H1 (cell line): ENCODE measurements around the gene GFM1. TPM values are rescaled to one million over a fixed set of nuclear protein-coding genes. Genes with fewer than 3 reads are reported as not detected.

ENCODE experiments used
- CTCF ChIA-PET: fragments of 300-600 bp; sonication (Branson Sonifier 250); formaldehyde crosslinking; loops from one replicate; lab custom pipeline; 2021; ENCODE audit not compliant: partially characterized antibody; lab: Charles Lee
- POLR2A ChIA-PET: fragments of 300-600 bp; sonication (Branson Sonifier 250); formaldehyde crosslinking; loops from one replicate; lab custom pipeline; 2021; ENCODE audit warnings: inconsistent platforms; ENCODE audit not compliant: partially characterized antibody; lab: Charles Lee
- DNase-seq, 2 experiments: peaks; one replicate each; pipeline versions ENCODE4 v3.0.0 to v3.0.0-alpha.2; 2010 to 2022; ENCODE audit warnings: low spot score in 2 of 2, low read depth in 1 of 2, mixed read lengths in 1 of 2
- FAIRE-seq: peaks from 2 replicates; lab custom pipeline; 2011; peaks lifted over from hg19 to GRCh38; lab: Jason Lieb, UNC
- H2AFZ ChIP-seq: 2 replicates; pipeline ENCODE4 v1.8.1; 2012; ENCODE audit warnings: low read length, inconsistent platforms
- H2AK5ac ChIP-seq: 2 replicates; pipeline ENCODE4 v1.6.1; 2013; ENCODE audit warnings: low read depth, low read length
- H2BK120ac ChIP-seq: replicated peaks from 2 replicates; pipeline ENCODE3; 2013; ENCODE audit warnings: low read depth, low read length, inconsistent platforms
- H2BK12ac ChIP-seq: 2 replicates; pipeline ENCODE4 v1.6.1; 2013; ENCODE audit warnings: low read depth, low read length
- H2BK15ac ChIP-seq: 2 replicates; pipeline ENCODE4 v1.6.1; 2013; ENCODE audit warnings: low read length
- H2BK20ac ChIP-seq: 2 replicates; pipeline ENCODE4 v1.6.1; 2013; ENCODE audit warnings: low read length
- H2BK5ac ChIP-seq: 2 replicates; pipeline ENCODE4 v1.6.1; 2013; ENCODE audit warnings: low read depth, low read length
- H3K14ac ChIP-seq: 2 replicates; pipeline ENCODE4 v1.6.1; 2013; ENCODE audit warnings: inconsistent platforms; ENCODE audit not compliant: insufficient read length
- H3K18ac ChIP-seq: 2 replicates; pipeline ENCODE4 v1.6.1; 2013; ENCODE audit warnings: low read length; ENCODE audit errors: extremely low read depth
- H3K23ac ChIP-seq: 2 replicates; pipeline ENCODE4 v1.6.1; 2013; ENCODE audit warnings: inconsistent platforms; ENCODE audit not compliant: insufficient read length
- H3K23me2 ChIP-seq: 2 replicates; pipeline ENCODE4 v1.6.1; 2013; ENCODE audit warnings: low read depth, low read length
- H3K27ac ChIP-seq: 2 replicates; pipeline ENCODE4 v1.6.1; 2011; ENCODE audit warnings: low read depth, low read length, inconsistent platforms
- H3K27me3 ChIP-seq, 4 experiments: replicated peaks in 1 of 4; 1 replicate in 1 of 4; 2 replicates in 3 of 4; pipeline versions ENCODE4 v1.6.1 to v1.8.1; 2011 to 2013; ENCODE audit warnings: low read length in 3 of 4, mild to moderate bottlenecking in 3 of 4, inconsistent platforms in 2 of 4, mixed read lengths in 2 of 4, moderate library complexity in 1 of 4; ENCODE audit not compliant: control insufficient read depth in 3 of 4, insufficient read depth in 3 of 4; ENCODE audit errors: extremely low read depth in 1 of 4
- H3K36me3 ChIP-seq, 4 experiments: 2 replicates each; pipeline versions ENCODE4 v1.6.1 to v1.8.1; 2011 to 2013; ENCODE audit warnings: mild to moderate bottlenecking in 4 of 4, low read length in 3 of 4, moderate library complexity in 2 of 4, control low read depth in 1 of 4, inconsistent platforms in 1 of 4; ENCODE audit not compliant: insufficient read depth in 4 of 4, control insufficient read depth in 2 of 4
- H3K4ac ChIP-seq: replicated peaks from 2 replicates; pipeline ENCODE3; 2013; ENCODE audit warnings: low read length, low read depth, mixed read lengths, inconsistent platforms; ENCODE audit not compliant: insufficient read length
- H3K4me1 ChIP-seq, 4 experiments: replicated peaks in 1 of 4; 1 replicate in 1 of 4; 2 replicates in 3 of 4; pipeline versions ENCODE4 v1.6.1 to v1.8.1; 2011 to 2013; ENCODE audit warnings: low read length in 3 of 4, inconsistent platforms in 2 of 4, mixed read lengths in 1 of 4; ENCODE audit not compliant: insufficient read depth in 4 of 4, control insufficient read depth in 3 of 4
- H3K4me2 ChIP-seq, 2 experiments: 2 replicates each; pipeline versions ENCODE4 v1.6.1 to v1.8.1; 2011 to 2013; ENCODE audit warnings: low read depth in 2 of 2, low read length in 2 of 2, control low read depth in 1 of 2, inconsistent platforms in 1 of 2, mild to moderate bottlenecking in 1 of 2; ENCODE audit not compliant: insufficient read depth in 1 of 2
- H3K4me3 ChIP-seq, 4 experiments: fragments of 200-600, 300-600 bp in 1 of 4; sonication (generic), shearing (Covaris generic), sonication (Bioruptor Twin) in 1 of 4; 2 replicates each; pipeline versions ENCODE4 v1.5.1 to v1.8.1; 2011 to 2016; ENCODE audit warnings: low read length in 4 of 4, low read depth in 3 of 4, control low read depth in 2 of 4, inconsistent platforms in 2 of 4, mild to moderate bottlenecking in 2 of 4, mixed read lengths in 1 of 4, moderate library complexity in 1 of 4; ENCODE audit not compliant: insufficient read depth in 2 of 4; ENCODE audit errors: extremely low read depth in 1 of 4
- H3K56ac ChIP-seq: replicated peaks from 2 replicates; pipeline ENCODE3; 2013; ENCODE audit warnings: low read depth, mild to moderate bottlenecking, mixed read lengths, low read length, inconsistent platforms; ENCODE audit not compliant: insufficient read length
- H3K79me1 ChIP-seq: 2 replicates; pipeline ENCODE4 v1.6.1; 2013; ENCODE audit warnings: low read depth, low read length, control low read depth
- H3K79me2 ChIP-seq, 2 experiments: 2 replicates each; pipeline versions ENCODE4 v1.6.1 to v1.8.1; 2012 to 2013; ENCODE audit warnings: low read length in 2 of 2, mild to moderate bottlenecking in 2 of 2, inconsistent platforms in 1 of 2; ENCODE audit not compliant: insufficient read depth in 2 of 2, control insufficient read depth in 1 of 2
- H3K9ac ChIP-seq, 4 experiments: replicated peaks in 1 of 4; 1 replicate in 1 of 4; 2 replicates in 3 of 4; pipeline versions ENCODE4 v1.6.1 to v1.8.1; 2011 to 2013; ENCODE audit warnings: low read depth in 3 of 4, low read length in 3 of 4, control low read depth in 2 of 4, mild to moderate bottlenecking in 2 of 4, moderate library complexity in 2 of 4, inconsistent platforms in 1 of 4; ENCODE audit errors: extremely low read depth in 1 of 4
- H3K9me3 ChIP-seq, 2 experiments: 2 replicates each; pipeline versions ENCODE4 v1.6.1 to v1.8.1; 2012 to 2013; ENCODE audit warnings: mild to moderate bottlenecking in 2 of 2, moderate library complexity in 2 of 2, control low read depth in 1 of 2, inconsistent platforms in 1 of 2, low read depth in 1 of 2, low read length in 1 of 2, mixed read lengths in 1 of 2; ENCODE audit not compliant: insufficient read depth in 2 of 2
- H4K20me1 ChIP-seq, 2 experiments: replicated peaks in 1 of 2; 2 replicates each; pipeline versions ENCODE3 to v1.8.1; 2011 to 2013; ENCODE audit warnings: inconsistent platforms in 2 of 2, low read length in 2 of 2, mild to moderate bottlenecking in 1 of 2; ENCODE audit not compliant: insufficient read depth in 2 of 2, control insufficient read depth in 1 of 2
- H4K5ac ChIP-seq: 2 replicates; pipeline ENCODE4 v1.6.1; 2013; ENCODE audit warnings: low read length, low read depth, mixed read lengths, inconsistent platforms; ENCODE audit not compliant: insufficient read length
- H4K8ac ChIP-seq: 2 replicates; pipeline ENCODE4 v1.8.0; 2013; ENCODE audit warnings: mild to moderate bottlenecking, moderate library complexity, low read length, inconsistent platforms; ENCODE audit not compliant: insufficient read depth; ENCODE audit errors: extremely low read depth
- H4K91ac ChIP-seq: replicated peaks from 2 replicates; pipeline ENCODE3; 2013; ENCODE audit warnings: low read length, mixed read lengths, inconsistent platforms; ENCODE audit not compliant: insufficient read length
- HDAC6 ChIP-seq: IDR thresholded peaks from one replicate; pipeline ENCODE4 v1.7.1; 2012; ENCODE audit warnings: low read depth, mild to moderate bottlenecking, inconsistent platforms, low read length, moderate library complexity
- WGBS, 2 experiments: shearing (Covaris generic) in 1 of 2; methylation state at CpG; one replicate each; pipeline versions ENCODE4 v1.1.6 to v1.1.7; 2013 to 2015; ENCODE audit warnings: low lambda C conversion rate in 2 of 2, mixed read lengths in 2 of 2, inconsistent platforms in 1 of 2, low coverage in 1 of 2, missing lambda C conversion rate in 1 of 2; ENCODE audit not compliant: insufficient replicate concordance in 2 of 2, insufficient coverage in 1 of 2, insufficient read length in 1 of 2; ENCODE audit errors: extremely low coverage in 1 of 2, missing lambda C conversion rate in 1 of 2; 5-methylcytosine and 5-hydroxymethylcytosine counted together
- polyA plus RNA-seq, 7 experiments: library from polyadenylated mRNA; depleted of rRNA in 3 of 7; stranded (reverse) in 5 of 7; unstranded in 2 of 7; fragments of >200 nt in 5 of 7; fragments of 200-250 nt in 2 of 7; gene quantifications; 1 replicate in 5 of 7; 2 replicates in 1 of 7; 4 replicates in 1 of 7; pipeline versions ENCODE4 v1.2.1 to v1.2.3, GENCODE V29; 2011 to 2013; ENCODE audit warnings: missing spikeins in 2 of 7, mixed read lengths in 2 of 7
- total RNA-seq: library from RNA; stranded (reverse); fragmentation: NEBNext Ultra II Directional; extraction: Animal tissue kit (Norgen Biotek cat#: 25700); gene quantifications from 2 replicates; pipeline ENCODE4 v1.2.1, GENCODE V29; 2021

Gene GFM1
- total and polyA plus RNA-seq, 2 of the 8 experiments (the other 6 are each of a cell fraction or from before 2014, with no cell fraction given) = 10.9 to 45.3 TPM

- H2BK20ac ChIP-seq = no peak overlapping the region
These were observed 94.8 kb downstream of the GFM1 start for GRCh38 chr3:158739078-158739477.

More at GRCh38 chr3:158739078-158739477, 94.8 kb downstream of the GFM1 start:
- no peaks in the 10 kb centered on the region for H3K27me3 ChIP-seq
- no peak for FAIRE-seq
- H3K18ac ChIP-seq = no peak overlapping the region
- CTCF ChIA-PET = interaction anchor here (1.6 to 4.5 kb wide), 2 partner anchors 12 to 53 kb away, joined by 5 to 30 read pairs; no protein-coding TSS in a partner anchor
- H3K4me2 ChIP-seq = no peak overlapping the region
- DNase-seq = no peak
- H2AFZ ChIP-seq = no peak overlapping the region
- no peak overlapping the region for H3K56ac ChIP-seq
- peaks cover 4 to 5% of the 10 kb centered on the region in 2 experiments; a peak in 1 of 4 replicates for H3K9me3 ChIP-seq
- no peaks in the 10 kb centered on the region for H3K4me1 ChIP-seq
- H4K20me1 ChIP-seq = no peaks in the 10 kb centered on the region
- no peak overlapping the region for H4K8ac ChIP-seq
- POLR2A ChIA-PET = no interaction called here
- 93% methylated on average over 4 of the region's 4 CpGs; no CpG with 5 or more reads in 1 of the 2 experiments for WGBS, 2 experiments
- H3K23ac ChIP-seq = no peak overlapping the region
- H2BK15ac ChIP-seq = no peak overlapping the region
- H2BK5ac ChIP-seq = no peak overlapping the region; the same call in 1 of the 2 replicates
- no peak overlapping the region for H3K27ac ChIP-seq
- no peak for TF ChIP-seq HDAC6
- no peaks in the 10 kb centered on the region for H3K79me2 ChIP-seq
- no peak overlapping the region for H3K9ac ChIP-seq
- H3K79me1 ChIP-seq = no peaks in the 10 kb centered on the region
- no peak overlapping the region for H4K91ac ChIP-seq
- no peaks in the 10 kb centered on the region; the same call in 1 of the 2 replicates for H3K23me2 ChIP-seq
- no peak overlapping the region for H3K4me3 ChIP-seq
- H2AK5ac ChIP-seq = no peak overlapping the region
- H2BK12ac ChIP-seq = no peak overlapping the region
- H3K4ac ChIP-seq = no peak overlapping the region
- no peak overlapping the region for H4K5ac ChIP-seq
- H3K14ac ChIP-seq = no peak overlapping the region
- no peaks in the 10 kb centered on the region for H3K36me3 ChIP-seq
- no peak overlapping the region for H2BK120ac ChIP-seq
